ENCODE results near the gene TSPAN15.

The TSPAN15 gene

DNA sequence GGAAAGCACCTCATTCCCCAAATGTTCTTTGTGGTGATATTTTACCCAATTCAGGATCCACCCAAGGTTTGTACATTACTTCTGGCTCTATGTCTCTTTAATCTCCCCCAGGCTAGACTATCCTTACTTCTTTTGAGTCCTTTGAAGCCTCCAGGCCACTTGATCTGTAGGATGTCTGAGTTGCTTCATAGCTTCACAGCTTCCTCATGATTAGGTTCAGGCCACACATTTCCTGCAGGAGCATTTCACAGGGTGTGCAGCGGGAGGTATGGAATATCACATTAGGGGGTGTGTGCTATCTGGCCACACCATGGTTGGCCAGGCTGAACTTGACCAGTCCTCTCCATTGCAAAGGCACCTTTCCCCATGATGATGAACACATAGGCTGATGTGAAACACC is 18.7 kb downstream of the TSPAN15 start:
- Histone ChIP-seq H3K36me3 (ENCODE audit: control insufficient read depth in 1 of 2, insufficient read depth in 2 of 2, low read length in 2 of 2) (no peaks in the 10 kb centered on the region), H3K4me3 (ENCODE audit: low read depth in 1 of 2, low read length in 2 of 2) (no peak overlapping the region), H3K27me3 (ENCODE audit: low read depth, low read length) (no peaks in the 10 kb centered on the region), H3K9me3 (ENCODE audit: control insufficient read depth in 1 of 2, low read length in 2 of 2) (no peaks in the 10 kb centered on the region), H3K27ac (ENCODE audit: low read length) (no peak overlapping the region), H3K4me1 (ENCODE audit: control insufficient read depth in 1 of 2, insufficient read depth in 2 of 2, low read length in 2 of 2) (peaks cover 0 to 73% of the 10 kb centered on the region in 2 donors)

DNA sequence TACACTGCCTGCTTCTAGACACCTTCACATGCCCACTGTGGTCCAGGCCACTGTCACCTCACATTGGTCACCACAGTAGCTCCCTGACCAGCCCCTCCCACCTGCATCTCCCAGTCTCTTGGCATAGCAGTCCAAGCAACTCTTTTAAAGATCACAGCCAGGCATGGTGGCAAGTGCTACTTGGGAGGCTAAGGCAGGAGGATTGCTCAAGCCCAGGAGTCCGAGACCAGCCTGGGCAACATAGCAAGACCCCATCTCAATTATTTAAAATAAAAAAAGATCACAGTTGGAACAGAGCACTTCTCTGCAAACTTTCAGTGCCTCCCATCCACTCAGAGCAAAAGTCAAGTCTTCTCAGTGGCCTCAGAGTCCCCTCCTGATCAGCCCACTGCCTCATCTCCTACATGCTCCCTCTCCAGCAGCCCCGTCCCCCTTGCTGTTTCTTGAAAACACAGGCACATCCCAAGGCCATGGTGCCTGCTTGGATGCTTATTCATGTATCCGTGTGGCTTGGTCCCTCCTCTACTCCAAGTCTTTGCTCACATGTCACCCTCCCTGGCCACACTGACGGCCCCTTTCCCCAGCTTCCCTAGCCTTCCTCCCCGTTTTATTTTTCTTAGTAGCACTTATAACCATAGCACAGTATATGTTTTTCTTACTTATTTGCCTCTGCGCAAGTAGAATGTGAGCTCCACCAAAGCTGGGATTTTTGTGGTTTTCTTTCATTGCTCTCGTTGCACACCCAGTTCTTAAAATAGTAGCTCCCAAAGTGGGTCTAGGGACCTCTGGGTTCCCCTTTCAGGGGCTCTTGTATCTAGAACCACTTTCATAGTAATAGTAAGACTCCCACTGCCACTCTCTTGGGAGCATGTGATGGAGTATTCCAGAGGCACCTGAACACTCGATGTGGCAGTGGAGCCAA is 19.5 kb downstream of the TSPAN15 start:
- Histone ChIP-seq H3K27me3 (ENCODE audit: low read depth, low read length) (no peaks in the 10 kb centered on the region), H3K36me3 (ENCODE audit: control insufficient read depth in 1 of 2, insufficient read depth in 2 of 2, low read length in 2 of 2) (no peaks in the 10 kb centered on the region), H3K9me3 (ENCODE audit: control insufficient read depth in 1 of 2, low read length in 2 of 2) (no peaks in the 10 kb centered on the region), H3K27ac (ENCODE audit: low read length) (no peak overlapping the region), H3K4me3 (ENCODE audit: low read depth in 1 of 2, low read length in 2 of 2) (no peak overlapping the region), H3K4me1 (ENCODE audit: control insufficient read depth in 1 of 2, insufficient read depth in 2 of 2, low read length in 2 of 2) (peaks cover 0 to 70% of the 10 kb centered on the region in 2 donors)

- Histone ChIP-seq H3K27me3 (ENCODE audit: low read depth, low read length) (no peaks in the 10 kb centered on the region), H3K27ac (ENCODE audit: low read length) (peak overlapping the region; percentile 48), H3K36me3 (ENCODE audit: control insufficient read depth in 1 of 2, insufficient read depth in 2 of 2, low read length in 2 of 2) (no peaks in the 10 kb centered on the region), H3K4me1 (ENCODE audit: control insufficient read depth in 1 of 2, insufficient read depth in 2 of 2, low read length in 2 of 2) (peaks cover 0 to 62% of the 10 kb centered on the region in 2 donors), H3K4me3 (ENCODE audit: low read depth in 1 of 2, low read length in 2 of 2) (no peak overlapping the region), H3K9me3 (ENCODE audit: control insufficient read depth in 1 of 2, low read length in 2 of 2) (no peaks in the 10 kb centered on the region)
Observed at GRCh38 chr10:69472142-69472541, 20.9 kb downstream of the TSPAN15 start.

DNA sequence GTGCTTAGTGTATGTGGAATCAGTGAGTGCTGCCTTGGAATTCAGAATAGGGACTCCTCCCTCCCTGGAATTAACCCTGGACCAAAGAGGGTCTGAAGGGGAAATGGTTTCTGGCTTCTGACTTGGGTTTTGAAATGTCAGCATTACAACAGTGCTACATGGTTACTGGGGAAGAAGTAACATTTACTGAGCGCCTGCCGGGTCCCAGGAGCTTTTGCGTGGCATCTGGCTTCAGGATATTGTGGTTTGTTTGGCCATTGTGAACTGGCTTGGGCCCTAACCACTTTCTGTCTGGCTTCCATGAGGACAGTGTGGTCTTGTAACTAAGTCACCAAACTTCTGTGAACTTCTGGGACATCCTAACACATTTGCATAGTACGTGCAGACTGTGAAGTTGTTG is 21.3 kb downstream of the TSPAN15 start:
- H3K36me3 ChIP-seq (ENCODE audit: control insufficient read depth in 1 of 2, insufficient read depth in 2 of 2, low read length in 2 of 2): no peaks in the 10 kb centered on the region
- H3K9me3 ChIP-seq (ENCODE audit: control insufficient read depth in 1 of 2, low read length in 2 of 2): no peaks in the 10 kb centered on the region
- peaks cover 0 to 66% of the 10 kb centered on the region in 2 donors for H3K4me1 ChIP-seq (ENCODE audit: control insufficient read depth in 1 of 2, insufficient read depth in 2 of 2, low read length in 2 of 2)
- no peak overlapping the region for H3K4me3 ChIP-seq (ENCODE audit: low read depth in 1 of 2, low read length in 2 of 2)
- H3K27ac ChIP-seq (ENCODE audit: low read length): peak overlapping the region; percentile 48
- H3K27me3 ChIP-seq (ENCODE audit: low read depth, low read length): no peaks in the 10 kb centered on the region

GRCh38 chr10:69473304-69473990 is 22.2 kb downstream of the TSPAN15 start:
- Histone ChIP-seq H3K9me3 (ENCODE audit: control insufficient read depth in 1 of 2, low read length in 2 of 2) (no peaks in the 10 kb centered on the region), H3K4me3 (ENCODE audit: low read depth in 1 of 2, low read length in 2 of 2) (no peak overlapping the region), H3K27me3 (ENCODE audit: low read depth, low read length) (no peaks in the 10 kb centered on the region), H3K27ac (ENCODE audit: low read length) (peak overlapping the region; percentile 48), H3K4me1 (ENCODE audit: control insufficient read depth in 1 of 2, insufficient read depth in 2 of 2, low read length in 2 of 2) (peaks cover 0 to 67% of the 10 kb centered on the region in 2 donors), H3K36me3 (ENCODE audit: control insufficient read depth in 1 of 2, insufficient read depth in 2 of 2, low read length in 2 of 2) (no peaks in the 10 kb centered on the region)

DNA sequence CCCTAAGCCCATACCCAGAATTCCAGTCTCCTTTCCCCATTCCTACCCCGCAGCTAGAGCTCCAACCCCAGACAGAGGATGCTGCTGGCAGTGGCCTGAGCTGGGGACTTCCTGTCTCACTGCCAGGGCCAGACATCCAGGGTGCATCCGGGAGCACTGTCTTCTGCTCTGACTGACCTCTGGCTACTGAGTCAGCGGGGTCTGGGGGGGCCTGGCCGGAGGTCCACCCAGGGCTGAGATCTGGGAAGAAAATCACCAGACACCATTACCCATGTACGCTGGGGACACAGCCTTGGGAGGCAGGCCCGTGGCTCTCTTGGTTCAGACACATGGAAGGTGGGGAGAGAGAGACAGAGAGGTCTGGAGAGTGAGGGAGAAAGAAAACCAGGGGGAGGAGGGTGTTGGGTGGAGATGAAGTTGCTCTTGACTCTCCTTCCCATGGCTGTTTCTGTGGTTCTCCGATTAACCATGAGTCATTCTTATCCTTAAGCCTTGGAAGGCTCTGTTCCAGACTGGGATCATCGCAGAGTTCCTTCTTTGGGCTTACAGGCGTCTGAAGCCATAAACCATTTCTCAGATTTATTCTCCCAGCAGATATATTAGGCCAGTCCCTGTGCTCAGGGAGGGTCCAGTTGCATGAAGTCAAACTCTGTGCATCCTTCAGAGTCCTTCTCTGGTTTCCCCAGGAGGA is 23.6 kb downstream of the TSPAN15 start:
- Histone ChIP-seq H3K36me3 (ENCODE audit: control insufficient read depth in 1 of 2, insufficient read depth in 2 of 2, low read length in 2 of 2) (no peaks in the 10 kb centered on the region), H3K9me3 (ENCODE audit: control insufficient read depth in 1 of 2, low read length in 2 of 2) (no peaks in the 10 kb centered on the region), H3K4me3 (ENCODE audit: low read depth in 1 of 2, low read length in 2 of 2) (peak overlapping the region in 1 of 2 donors; percentile 29), H3K27ac (ENCODE audit: low read length) (peak overlapping the region; percentile 85), H3K4me1 (ENCODE audit: control insufficient read depth in 1 of 2, insufficient read depth in 2 of 2, low read length in 2 of 2) (peaks cover 12 to 74% of the 10 kb centered on the region in 2 donors), H3K27me3 (ENCODE audit: low read depth, low read length) (no peaks in the 10 kb centered on the region)

GRCh38 chr10:69475433-69475830 is 24.2 kb downstream of the TSPAN15 start:
- H3K27ac ChIP-seq (ENCODE audit: low read length): peak overlapping the region; percentile 85
- no peaks in the 10 kb centered on the region for H3K27me3 ChIP-seq (ENCODE audit: low read depth, low read length)
- H3K9me3 ChIP-seq (ENCODE audit: control insufficient read depth in 1 of 2, low read length in 2 of 2): no peaks in the 10 kb centered on the region
- no peaks in the 10 kb centered on the region for H3K36me3 ChIP-seq (ENCODE audit: control insufficient read depth in 1 of 2, insufficient read depth in 2 of 2, low read length in 2 of 2)
- peak overlapping the region in 1 of 2 donors; percentile 14 for H3K4me3 ChIP-seq (ENCODE audit: low read depth in 1 of 2, low read length in 2 of 2)
- peaks cover 14 to 78% of the 10 kb centered on the region in 2 donors for H3K4me1 ChIP-seq (ENCODE audit: control insufficient read depth in 1 of 2, insufficient read depth in 2 of 2, low read length in 2 of 2)

GRCh38 chr10:69477968-69478597 is 26.8 kb downstream of the TSPAN15 start:
- H3K36me3 ChIP-seq (ENCODE audit: control insufficient read depth in 1 of 2, insufficient read depth in 2 of 2, low read length in 2 of 2): no peaks in the 10 kb centered on the region
- peak overlapping the region; percentile 92 for H3K27ac ChIP-seq (ENCODE audit: low read length)
- H3K27me3 ChIP-seq (ENCODE audit: low read depth, low read length): no peaks in the 10 kb centered on the region
- no peak overlapping the region for H3K4me3 ChIP-seq (ENCODE audit: low read depth in 1 of 2, low read length in 2 of 2)
- H3K4me1 ChIP-seq (ENCODE audit: control insufficient read depth in 1 of 2, insufficient read depth in 2 of 2, low read length in 2 of 2): peaks cover 19 to 71% of the 10 kb centered on the region in 2 donors
- H3K9me3 ChIP-seq (ENCODE audit: control insufficient read depth in 1 of 2, low read length in 2 of 2): no peaks in the 10 kb centered on the region

DNA sequence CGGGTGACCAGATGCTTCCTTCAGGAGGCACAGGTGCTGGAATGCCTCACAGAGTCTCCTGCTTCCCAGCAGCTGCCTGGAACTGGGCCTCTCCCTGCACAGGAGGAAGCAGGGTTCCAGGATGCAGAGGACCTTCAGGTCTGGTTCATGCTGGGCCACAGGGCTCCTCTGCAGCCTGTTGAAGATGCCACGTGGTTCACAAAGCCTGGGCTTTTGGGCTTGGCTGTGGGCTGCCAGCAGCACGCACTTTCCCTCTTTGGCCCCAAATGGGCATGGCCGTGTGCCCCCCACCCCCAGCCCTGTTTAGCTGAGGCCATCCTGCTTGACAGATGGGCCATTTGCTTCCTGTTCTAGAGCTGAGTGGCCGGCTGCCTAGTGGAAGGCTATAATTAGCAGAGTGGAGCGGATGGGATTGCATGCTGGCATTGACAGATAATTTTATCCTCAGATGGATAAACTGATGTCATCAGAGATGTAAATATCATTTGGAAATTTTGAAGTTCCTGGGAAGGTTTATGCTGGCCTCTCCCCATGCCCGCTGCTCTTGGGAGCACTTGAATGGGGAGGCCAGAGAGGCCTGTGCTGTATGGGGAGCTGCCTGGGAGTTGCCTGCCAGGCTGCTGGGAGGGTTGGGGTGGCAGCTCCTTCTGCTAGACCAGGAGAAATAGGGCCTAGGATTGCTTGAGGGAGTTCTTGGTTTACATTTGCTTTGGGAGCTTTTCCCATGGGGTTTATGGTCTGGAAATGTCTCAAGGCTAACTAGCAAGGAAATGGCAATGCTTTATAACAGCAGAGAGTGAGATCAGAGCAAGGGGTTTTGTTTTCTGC is 28.2 kb downstream of the TSPAN15 start:
- peaks cover 19 to 66% of the 10 kb centered on the region in 2 donors for H3K4me1 ChIP-seq (ENCODE audit: control insufficient read depth in 1 of 2, insufficient read depth in 2 of 2, low read length in 2 of 2)
- peak overlapping the region; percentile 92 for H3K27ac ChIP-seq (ENCODE audit: low read length)
- H3K36me3 ChIP-seq (ENCODE audit: control insufficient read depth in 1 of 2, insufficient read depth in 2 of 2, low read length in 2 of 2): no peaks in the 10 kb centered on the region
- H3K9me3 ChIP-seq (ENCODE audit: control insufficient read depth in 1 of 2, low read length in 2 of 2): no peaks in the 10 kb centered on the region
- no peaks in the 10 kb centered on the region for H3K27me3 ChIP-seq (ENCODE audit: low read depth, low read length)
- peak overlapping the region in 1 of 2 donors; percentile 10 for H3K4me3 ChIP-seq (ENCODE audit: low read depth in 1 of 2, low read length in 2 of 2)

GRCh38 chr10:69480068-69480412 is 28.8 kb downstream of the TSPAN15 start:
- Histone ChIP-seq H3K27me3 (ENCODE audit: low read depth, low read length) (no peaks in the 10 kb centered on the region), H3K4me1 (ENCODE audit: control insufficient read depth in 1 of 2, insufficient read depth in 2 of 2, low read length in 2 of 2) (peaks cover 19 to 64% of the 10 kb centered on the region in 2 donors), H3K4me3 (ENCODE audit: low read depth in 1 of 2, low read length in 2 of 2) (peak overlapping the region in 1 of 2 donors; percentile 10), H3K36me3 (ENCODE audit: control insufficient read depth in 1 of 2, insufficient read depth in 2 of 2, low read length in 2 of 2) (peaks cover 3 to 6% of the 10 kb centered on the region in 2 donors), H3K27ac (ENCODE audit: low read length) (peak overlapping the region; percentile 92), H3K9me3 (ENCODE audit: control insufficient read depth in 1 of 2, low read length in 2 of 2) (no peaks in the 10 kb centered on the region)
